Neuronal stem cell (in vitro differentiated cells): Measurements from ENCODE around the gene USP32.

Experiments
- DNase-seq: peaks from one replicate; pipeline ENCODE4 v3.0.0-alpha.2; 2013; ENCODE audit warnings: low spot score
- H2AFZ ChIP-seq: one replicate; pipeline ENCODE4 v1.6.1; 2013; ENCODE audit warnings: mild to moderate bottlenecking, low read length, inconsistent platforms
- H2AK5ac ChIP-seq: 2 replicates; pipeline ENCODE4 v1.6.1; 2013; ENCODE audit warnings: low read depth, mild to moderate bottlenecking, inconsistent platforms, low read length, moderate library complexity, mixed read lengths
- H2BK120ac ChIP-seq: 2 replicates; pipeline ENCODE4 v1.6.1; 2013; ENCODE audit warnings: low read depth, mild to moderate bottlenecking, inconsistent platforms, low read length, moderate library complexity, mixed read lengths
- H2BK12ac ChIP-seq: one replicate; pipeline ENCODE4 v1.6.1; 2013; ENCODE audit warnings: low read length, inconsistent platforms
- H2BK15ac ChIP-seq: 2 replicates; pipeline ENCODE4 v1.6.1; 2013; ENCODE audit warnings: mild to moderate bottlenecking, low read length, inconsistent platforms, mixed read lengths
- H2BK5ac ChIP-seq: one replicate; pipeline ENCODE4 v1.6.1; 2013; ENCODE audit warnings: inconsistent platforms, mild to moderate bottlenecking, low read length, moderate library complexity
- H3K14ac ChIP-seq: one replicate; pipeline ENCODE4 v1.6.1; 2013; ENCODE audit warnings: low read length, inconsistent platforms
- H3K18ac ChIP-seq: 2 replicates; pipeline ENCODE4 v1.6.1; 2013; ENCODE audit warnings: low read length, inconsistent platforms
- H3K23ac ChIP-seq: 2 replicates; pipeline ENCODE4 v1.6.1; 2013; ENCODE audit warnings: low read depth, mild to moderate bottlenecking, mixed read lengths, low read length, inconsistent platforms; ENCODE audit not compliant: poor library complexity
- H3K27ac ChIP-seq: replicated peaks from 3 replicates; pipeline ENCODE4 v1.5.1; 2013; ENCODE audit warnings: low read length, inconsistent platforms
- H3K27me3 ChIP-seq, 3 experiments: 2 replicates each; pipeline ENCODE4 v1.6.1; 2013; ENCODE audit warnings: low read length in 3 of 3, mild to moderate bottlenecking in 2 of 3, inconsistent platforms in 1 of 3, low read depth in 1 of 3, mixed read lengths in 1 of 3, moderate library complexity in 1 of 3; ENCODE audit not compliant: control insufficient read depth in 3 of 3, insufficient read depth in 3 of 3
- H3K36me3 ChIP-seq, 2 donors: replicated peaks in 1 of 2; 2 replicates each; pipeline ENCODE4 v1.6.1; 2013; ENCODE audit warnings: low read length in 2 of 2; ENCODE audit not compliant: control insufficient read depth in 2 of 2, insufficient read depth in 2 of 2
- H3K4ac ChIP-seq: 2 replicates; pipeline ENCODE4 v1.6.1; 2013; ENCODE audit warnings: inconsistent platforms, mild to moderate bottlenecking, low read length, moderate library complexity
- H3K4me1 ChIP-seq, 2 donors: 1 replicate in 1 of 2; 2 replicates in 1 of 2; pipeline ENCODE4 v1.6.1; 2013; ENCODE audit warnings: low read length in 2 of 2, low read depth in 1 of 2; ENCODE audit not compliant: control insufficient read depth in 2 of 2, insufficient read depth in 1 of 2
- H3K4me2 ChIP-seq: one replicate; pipeline ENCODE4 v1.6.1; 2013; ENCODE audit warnings: mild to moderate bottlenecking, low read length, inconsistent platforms; ENCODE audit not compliant: insufficient read depth, poor library complexity, severe bottlenecking
- H3K4me3 ChIP-seq, 2 donors: 2 replicates each; pipeline ENCODE4 v1.5.1; 2013; ENCODE audit warnings: low read length in 2 of 2, mild to moderate bottlenecking in 2 of 2, inconsistent platforms in 1 of 2, moderate library complexity in 1 of 2
- H3K79me1 ChIP-seq: one replicate; pipeline ENCODE4 v1.6.1; 2013; ENCODE audit warnings: low read depth, mild to moderate bottlenecking, inconsistent platforms, low read length, moderate library complexity
- H3K9ac ChIP-seq: one replicate; pipeline ENCODE4 v1.6.1; 2013; ENCODE audit warnings: mild to moderate bottlenecking, low read depth, low read length, inconsistent platforms; ENCODE audit not compliant: poor library complexity
- H3K9me3 ChIP-seq, 2 donors: replicated peaks in 1 of 2; 2 replicates each; pipeline versions ENCODE3 to v1.6.1; 2013; ENCODE audit warnings: low read length in 2 of 2, mild to moderate bottlenecking in 2 of 2, inconsistent platforms in 1 of 2, low read depth in 1 of 2, mixed read lengths in 1 of 2, moderate library complexity in 1 of 2; ENCODE audit not compliant: control insufficient read depth in 2 of 2, insufficient read depth in 1 of 2
- H4K8ac ChIP-seq: one replicate; pipeline ENCODE4 v1.6.1; 2013; ENCODE audit warnings: low read depth, mild to moderate bottlenecking, inconsistent platforms, low read length, moderate library complexity
- H4K91ac ChIP-seq: one replicate; pipeline ENCODE4 v1.6.1; 2013; ENCODE audit warnings: low read length, low read depth, mild to moderate bottlenecking, inconsistent platforms; ENCODE audit not compliant: poor library complexity
- whole genome bisulfite sequencing, 2 donors: extraction: QIAGEN DNeasy Blood & Tissue Kit; methylation state at CpG; one replicate each; pipeline ENCODE4 v1.1.7; 2013; ENCODE audit warnings: missing lambda C conversion rate in 2 of 2, mixed read lengths in 1 of 2; ENCODE audit not compliant: insufficient read length in 2 of 2, insufficient replicate concordance in 1 of 2; ENCODE audit errors: extremely low coverage in 2 of 2; 5-methylcytosine and 5-hydroxymethylcytosine counted together

USP32 gene

GRCh38 chr17:60142872-60143499 lies 248.9 kb downstream of the USP32 start:
- no peak overlapping the region for H3K4ac ChIP-seq

GRCh38 chr17:60141111-60142018 lies 250.6 kb downstream of the USP32 start:
- H4K8ac ChIP-seq: no peak overlapping the region
- peaks cover 0 to 3% of the 10 kb centered on the region in 2 donors for H3K9me3 ChIP-seq
- peak overlapping the region; percentile 61 for H3K4me2 ChIP-seq
- peak overlapping the region; percentile 18 to 25 for H3K4me3 ChIP-seq
- no peaks in the 10 kb centered on the region for H3K36me3 ChIP-seq
- peak overlapping the region; percentile 91 for H2BK12ac ChIP-seq
- H3K4me1 ChIP-seq: peaks cover 32 to 37% of the 10 kb centered on the region in 2 donors
- H2AFZ ChIP-seq: peak overlapping the region; percentile 83
- peak overlapping the region; percentile 63 for H3K14ac ChIP-seq
- H3K23ac ChIP-seq: peak overlapping the region; percentile 47
- no peak overlapping the region for H2BK5ac ChIP-seq
- no peaks in the 10 kb centered on the region for H3K79me1 ChIP-seq
- H2BK120ac ChIP-seq: no peak overlapping the region
- no CpG with 5 or more reads among the region's 52 CpGs for WGBS, 2 donors
- peak overlapping the region; percentile 88 for H3K18ac ChIP-seq
- no peak for DNase-seq
- H3K9ac ChIP-seq: no peak overlapping the region
- no peak overlapping the region for H2BK15ac ChIP-seq
- peak overlapping the region; percentile 31 for H3K4ac ChIP-seq
- H2AK5ac ChIP-seq: peak overlapping the region; percentile 82
- no peak overlapping the region for H4K91ac ChIP-seq
- H3K27me3 ChIP-seq: peaks cover 26 to 47% (median 38%) of the 10 kb centered on the region in 3 experiments
- H3K27ac ChIP-seq: no peak overlapping the region

More at GRCh38 chr17:60142872-60143499, 248.9 kb downstream of the USP32 start:
- H3K27ac ChIP-seq: peak overlapping the region; percentile 80
- peak overlapping the region; percentile 61 for H3K4me2 ChIP-seq
- H3K79me1 ChIP-seq: no peaks in the 10 kb centered on the region
- peak; percentile 79 for DNase-seq
- H3K27me3 ChIP-seq: peaks cover 26 to 59% (median 36%) of the 10 kb centered on the region in 3 experiments
- peak overlapping the region in 1 of 2 donors; percentile 24 for H3K4me3 ChIP-seq
- no peak overlapping the region for H2BK5ac ChIP-seq
- H2BK15ac ChIP-seq: no peak overlapping the region
- H2BK12ac ChIP-seq: no peak overlapping the region
- no peak overlapping the region for H2BK120ac ChIP-seq
- no peak overlapping the region for H2AK5ac ChIP-seq
- H3K18ac ChIP-seq: peak overlapping the region; percentile 61
- no peak overlapping the region for H3K14ac ChIP-seq
- no CpG with 5 or more reads among the region's 10 CpGs for WGBS, 2 donors
- H3K9me3 ChIP-seq: peaks cover 0 to 3% of the 10 kb centered on the region in 2 donors
- no peak overlapping the region for H4K91ac ChIP-seq
- peaks cover 32% of the 10 kb centered on the region in 2 donors for H3K4me1 ChIP-seq
- no peak overlapping the region for H3K23ac ChIP-seq
- no peak overlapping the region for H4K8ac ChIP-seq
- no peak overlapping the region for H3K9ac ChIP-seq
- no peaks in the 10 kb centered on the region for H3K36me3 ChIP-seq
- peak overlapping the region; percentile 91 for H2AFZ ChIP-seq

- H2BK15ac ChIP-seq: no peak overlapping the region
- peak overlapping the region in 1 of 2 donors; percentile 61 for H3K4me3 ChIP-seq
- H2BK5ac ChIP-seq: no peak overlapping the region
- H3K18ac ChIP-seq: peak overlapping the region; percentile 40
- peaks cover 25 to 31% of the 10 kb centered on the region in 2 donors for H3K4me1 ChIP-seq
- no peak overlapping the region for H2AK5ac ChIP-seq
- H3K23ac ChIP-seq: peak overlapping the region; percentile 46
- no peak overlapping the region for H2AFZ ChIP-seq
- H3K9ac ChIP-seq: no peak overlapping the region
- H3K9me3 ChIP-seq: peaks cover 0 to 3% of the 10 kb centered on the region in 2 donors
- no peaks in the 10 kb centered on the region for H3K79me1 ChIP-seq
- H3K4me2 ChIP-seq: peak overlapping the region; percentile 67
- no peak overlapping the region for H3K4ac ChIP-seq
- no peak overlapping the region for H4K91ac ChIP-seq
- H3K36me3 ChIP-seq: no peaks in the 10 kb centered on the region
- H2BK120ac ChIP-seq: no peak overlapping the region
- no peak overlapping the region for H2BK12ac ChIP-seq
- peaks cover 26 to 43% (median 38%) of the 10 kb centered on the region in 3 experiments for H3K27me3 ChIP-seq
- peak; percentile 74 for DNase-seq
- no peak overlapping the region for H4K8ac ChIP-seq
- no peak overlapping the region for H3K27ac ChIP-seq
- no CpG with 5 or more reads among the region's 66 CpGs for WGBS, 2 donors
- peak overlapping the region; percentile 65 for H3K14ac ChIP-seq
Measured at GRCh38 chr17:60139438-60140285, 252.3 kb downstream of the USP32 start.
